ENCODE results near the gene DNAJB13. TPM values are rescaled to one million over a fixed set of nuclear protein-coding genes. Genes with fewer than 3 reads are reported as not detected.

The DNAJB13 gene
- not detected for total RNA-seq

GRCh38 chr11:73950869-73951710 is at the start of gene DNAJB13:
TSS of gene DNAJB13 (plus strand) at chr11:73951026. CDS start at chr11:73951070, 44 bp downstream.

GRCh38 chr11:73982595-73982989 is 31.8 kb downstream of the DNAJB13 start, which contains the start of gene UCP2:
TSS of gene UCP2 (minus strand) at chr11:73982843. CDS start at chr11:73978378, 4,465 bp downstream.

GRCh38 chr11:74008373-74009229 is 57.8 kb downstream of the DNAJB13 start, which contains the start of gene UCP3:
TSS of gene UCP3 (minus strand) at chr11:74009085. CDS start at chr11:74007042, 2,043 bp downstream.

Other genes starting within 250 kb of the DNAJB13 start
- 10 to 100 TPM; 86.7 to 94.9 TPM for gene RAB6A, start 190.0 kb upstream of the DNAJB13 start, total RNA-seq
- 10 to 100 TPM; 18.9 to 28.3 TPM for gene MRPL48, start 163.2 kb upstream of the DNAJB13 start, total RNA-seq
- gene COA4, start 74.2 kb upstream of the DNAJB13 start, total RNA-seq, result 100 to 1,000 TPM in 1 of 2 donors, 10 to 100 TPM in 1; 70.9 to 107 TPM
- gene PAAF1, start 74.0 kb upstream of the DNAJB13 start, total RNA-seq, result 10 to 100 TPM; 10.7 to 13.0 TPM
- 1 to 10 TPM; 1.0 to 2.7 TPM for gene UCP2, start 31.8 kb downstream of the DNAJB13 start, total RNA-seq
- gene UCP3, start 58.1 kb downstream of the DNAJB13 start, total RNA-seq, result under 1 TPM; 0.33 to 0.34 TPM
- 10 to 100 TPM; 14.7 to 16.9 TPM for gene C2CD3, start 220.0 kb downstream of the DNAJB13 start, total RNA-seq
- gene PPME1, start 220.3 kb downstream of the DNAJB13 start, total RNA-seq, result 10 to 100 TPM; 29.3 to 32.0 TPM

Measured in melanocyte of skin (primary cell).